GM21526 (cell line): ENCODE results near the gene CRHBP.

ENCODE experiments used
- ATAC-seq: cut with Tn5 transposase; IDR thresholded peaks from one replicate; pipeline ENCODE4 v1.9.1; 2021; ENCODE audit warnings: moderate library complexity; ENCODE audit not compliant: unreplicated experiment, low FRiP score

CRHBP gene

GRCh38 chr5:77011498-77011897 lies 58.7 kb downstream of the CRHBP start:
- ATAC-seq = no peak

- no peak for ATAC-seq
These were observed 59.8 kb downstream of the CRHBP start for GRCh38 chr5:77012601-77013000.

- ATAC-seq = no peak
These were observed 63.2 kb downstream of the CRHBP start for GRCh38 chr5:77015938-77016569.

- no peak for ATAC-seq
These were observed 64.1 kb downstream of the CRHBP start for GRCh38 chr5:77016962-77017361.

GRCh38 chr5:77017668-77018067 lies 64.8 kb downstream of the CRHBP start:
- no peak for ATAC-seq
